HG02610 (cell line): ENCODE results near the gene PCDH8.

ENCODE experiments used
- ATAC-seq: cut with Tn5 transposase; IDR thresholded peaks from one replicate; pipeline ENCODE4 v1.9.1; 2021; ENCODE audit warnings: mild to moderate bottlenecking, moderate library complexity; ENCODE audit not compliant: unreplicated experiment

Gene PCDH8

DNA sequence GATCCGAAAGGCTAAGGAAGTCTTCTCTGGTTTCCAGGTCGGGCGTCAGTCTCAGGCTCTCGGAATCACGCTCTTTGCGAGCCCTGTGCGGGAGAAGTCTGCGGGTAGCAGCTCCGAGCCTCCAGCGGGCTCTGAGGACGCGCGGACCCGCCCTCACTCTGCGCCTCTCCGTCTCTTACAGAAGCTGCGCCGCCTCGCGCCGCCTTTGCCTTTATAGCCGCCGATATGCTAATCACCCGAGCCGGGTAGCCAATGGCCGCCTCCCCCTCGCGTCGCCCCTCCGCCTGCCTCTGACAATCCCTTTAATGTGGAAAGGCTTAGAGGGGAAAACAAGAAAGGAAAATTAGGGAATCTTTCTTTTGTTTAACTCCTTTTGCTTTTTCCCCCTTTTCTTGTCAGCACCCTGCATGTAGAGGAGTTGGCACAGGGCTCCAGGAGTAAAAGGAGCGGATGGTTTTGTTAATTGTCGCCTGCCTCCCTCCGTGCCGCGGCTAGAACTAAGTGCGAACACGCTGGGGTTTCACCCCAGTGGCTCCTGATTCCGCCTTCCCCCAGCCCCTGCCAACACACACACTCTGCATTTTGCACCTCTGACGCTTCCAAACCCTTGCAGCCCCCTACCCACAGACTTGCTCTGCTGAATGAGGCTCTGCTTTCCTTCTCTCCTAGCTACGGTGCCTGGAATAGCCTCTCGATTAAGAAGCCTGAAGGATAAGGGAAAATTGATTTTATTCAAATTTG lies at the start of gene PCDH8:
TSS of gene PCDH8 (minus strand) at position 186 of the 741 bp plus-strand sequence. CDS start 204 bp downstream, outside the sequence.
- ATAC-seq, result no peak

DNA sequence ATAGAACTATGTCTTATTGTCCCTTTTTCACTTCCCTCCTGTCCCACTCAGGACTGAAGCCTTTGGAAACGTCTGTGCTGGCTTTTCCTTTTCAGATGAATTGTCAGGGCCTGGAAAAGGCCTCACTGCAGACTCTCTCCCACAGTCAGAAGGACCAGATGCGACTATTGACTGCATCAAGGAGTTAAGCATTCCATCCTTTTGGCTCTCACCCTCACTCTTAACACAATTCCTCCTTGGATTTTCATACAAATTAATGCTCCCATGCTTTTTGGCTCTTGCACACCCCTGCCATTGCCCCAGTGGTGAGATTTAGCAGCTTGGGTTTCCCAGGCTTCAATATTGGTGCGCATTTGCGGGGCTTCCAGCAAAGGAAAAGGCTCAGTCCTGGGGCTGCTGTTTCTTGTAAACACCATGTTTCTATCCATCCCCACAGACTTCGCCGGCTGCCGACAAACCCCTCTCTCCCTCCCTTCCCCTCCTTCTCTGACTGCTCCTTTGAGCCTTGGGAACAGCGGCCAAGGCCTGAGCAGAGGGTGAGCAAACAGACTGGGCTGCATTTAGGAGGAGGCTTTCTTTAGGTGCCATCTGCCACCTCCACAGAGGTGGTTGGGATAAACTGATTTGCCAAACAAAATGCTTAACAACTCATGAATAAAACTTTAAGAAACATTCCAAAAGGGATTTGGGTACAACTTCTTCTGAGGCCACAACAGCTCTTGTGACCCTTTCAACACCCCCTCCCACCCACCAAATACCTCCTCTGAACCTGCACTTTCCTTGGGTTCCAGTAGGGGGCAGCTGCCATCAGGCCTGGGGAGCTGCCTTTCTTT lies 48.6 kb upstream of the PCDH8 start:
- ATAC-seq, result no peak

DNA sequence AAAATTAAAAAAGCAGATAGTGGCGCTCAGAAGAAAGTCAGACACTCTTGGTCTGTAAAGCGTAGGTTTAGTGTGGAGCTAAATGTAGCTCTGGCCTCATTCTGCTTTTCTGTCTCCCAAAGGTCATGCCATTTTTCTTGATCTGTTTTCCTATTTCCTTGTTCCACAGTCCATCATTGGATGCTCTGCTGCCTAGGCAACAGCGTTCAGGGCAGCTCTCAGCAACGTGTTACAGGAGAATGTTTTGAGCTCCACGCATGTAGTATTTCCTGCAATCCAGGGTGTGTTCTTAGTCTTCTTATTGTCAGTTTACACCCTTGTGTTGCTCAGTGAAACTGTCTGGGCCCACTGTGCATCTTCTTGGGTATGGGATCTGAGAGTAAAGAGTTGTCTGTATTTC lies 46.0 kb upstream of the PCDH8 start:
- ATAC-seq, result no peak

- ATAC-seq, result no peak
Observed at GRCh38 chr13:52892925-52893324, 44.5 kb upstream of the PCDH8 start.

GRCh38 chr13:52891706-52892105 lies 43.3 kb upstream of the PCDH8 start:
- ATAC-seq, result no peak

GRCh38 chr13:52887165-52887564 lies 38.7 kb upstream of the PCDH8 start:
- no peak for ATAC-seq

DNA sequence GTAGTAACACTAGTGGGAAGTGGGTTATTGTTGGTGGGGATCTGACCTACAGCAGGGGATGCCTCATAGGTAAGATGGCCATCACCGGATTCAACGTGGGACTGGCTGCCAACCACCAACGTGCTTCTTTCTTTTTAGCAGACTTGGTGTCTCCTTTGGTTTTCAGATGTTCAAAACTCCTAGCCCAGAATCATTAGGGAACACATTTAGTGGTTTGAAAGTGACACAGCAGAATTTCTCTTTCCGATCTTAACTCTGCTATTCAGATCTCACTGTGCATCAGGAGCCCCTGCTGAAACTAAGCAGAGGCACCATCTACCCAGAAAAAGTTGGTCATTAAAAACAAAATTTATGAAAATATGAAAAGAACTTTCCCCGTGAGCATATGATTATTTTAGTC lies 36.7 kb upstream of the PCDH8 start:
- no peak for ATAC-seq

- ATAC-seq, result no peak
Observed at GRCh38 chr13:52884429-52885010, 36.1 kb upstream of the PCDH8 start.

GRCh38 chr13:52882785-52883184 lies 34.3 kb upstream of the PCDH8 start:
- no peak for ATAC-seq

DNA sequence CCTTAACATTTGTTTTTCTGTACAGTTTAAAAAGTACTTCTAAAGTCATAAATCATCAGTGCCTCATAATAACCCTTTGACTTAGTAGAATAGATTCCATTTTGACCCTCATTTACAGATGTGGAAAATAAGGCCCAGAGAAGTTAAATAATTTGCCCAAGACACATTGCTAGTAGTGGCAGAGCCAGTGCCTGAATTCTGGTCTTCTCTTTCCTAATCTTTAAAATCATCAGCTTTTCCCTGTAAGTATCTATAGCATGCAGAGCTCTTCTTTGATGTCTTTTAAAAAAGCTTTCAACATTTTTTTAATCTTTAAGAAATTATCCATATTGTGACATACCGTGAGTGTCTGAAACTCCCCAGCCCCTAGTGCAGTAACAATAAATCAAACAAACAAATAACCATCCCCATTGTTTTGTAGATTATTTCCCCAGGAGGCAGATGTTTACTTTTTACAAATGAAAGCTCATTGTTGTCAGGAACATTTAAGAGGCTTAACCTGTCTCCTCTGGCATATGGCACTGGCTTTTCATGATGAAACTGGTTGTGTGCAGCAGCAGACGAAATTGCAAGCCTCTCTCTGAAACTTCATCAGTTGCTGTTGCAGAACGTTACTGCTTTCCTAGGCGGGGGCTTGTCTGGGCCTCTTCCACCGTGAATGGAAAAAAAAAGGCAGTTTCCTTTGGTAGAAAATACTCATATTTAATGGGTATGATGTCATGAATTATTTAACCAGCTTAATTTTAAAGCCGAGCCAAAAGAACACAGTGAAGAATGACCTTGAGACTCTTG lies 31.7 kb upstream of the PCDH8 start:
- ATAC-seq, result no peak

DNA sequence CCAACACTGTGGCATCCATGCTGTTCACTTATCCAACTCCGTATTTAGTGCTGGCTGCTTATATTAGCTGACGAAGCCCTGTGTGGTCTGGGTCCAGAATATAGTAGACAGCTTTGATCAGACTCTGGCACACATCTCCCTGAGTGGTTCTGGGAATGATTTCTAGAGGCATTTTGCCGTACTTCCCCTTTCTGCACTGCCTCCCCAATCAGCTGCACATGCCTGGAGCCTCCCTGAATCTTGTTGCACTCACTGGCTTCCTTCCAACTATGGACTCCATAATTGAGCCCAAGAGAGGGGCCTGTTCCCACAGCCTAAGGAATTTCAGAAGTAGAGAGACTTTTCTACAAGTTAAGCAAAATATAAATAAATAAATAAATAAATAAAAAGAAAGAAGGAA lies 30.4 kb upstream of the PCDH8 start:
- no peak for ATAC-seq

GRCh38 chr13:52870143-52870542 lies 21.7 kb upstream of the PCDH8 start:
- ATAC-seq, result no peak

DNA sequence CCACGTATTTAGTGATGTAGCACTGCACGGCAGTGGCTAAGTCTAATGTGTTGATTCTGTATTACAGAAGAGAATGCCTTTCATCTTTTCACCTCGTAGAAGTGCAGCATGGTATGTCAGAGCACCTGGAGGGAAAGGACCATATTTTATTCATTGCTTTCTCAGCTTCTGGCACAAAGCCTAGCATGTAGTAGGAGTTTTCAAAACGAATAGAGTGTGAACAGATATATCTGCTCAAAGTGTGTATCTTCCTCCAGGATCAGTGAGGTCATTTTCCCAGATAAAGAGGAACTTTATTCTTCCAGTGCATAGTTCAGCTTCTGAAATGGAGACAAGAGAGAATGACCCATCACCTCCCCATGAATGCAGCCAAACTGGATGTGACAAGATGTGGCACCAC lies 21.2 kb upstream of the PCDH8 start:
- no peak for ATAC-seq

DNA sequence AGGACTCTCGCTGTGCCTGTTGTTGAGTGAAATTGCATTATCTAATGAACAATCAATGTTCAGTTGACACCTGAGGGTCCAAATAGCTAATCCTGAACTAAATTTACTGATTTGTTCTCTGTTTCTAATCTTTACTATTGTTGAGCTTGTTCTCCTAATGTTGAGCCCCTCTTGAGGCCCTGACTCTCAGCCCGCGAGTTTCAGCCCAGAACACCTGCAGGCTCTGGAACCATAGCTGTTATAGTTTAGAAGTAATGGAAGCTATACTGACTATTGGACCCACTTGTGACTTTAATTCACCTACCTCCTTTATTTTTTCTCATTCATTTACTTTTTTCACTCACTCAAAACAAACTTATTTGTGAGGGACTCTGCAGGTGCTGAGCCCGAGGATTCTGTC lies 20.6 kb upstream of the PCDH8 start:
- no peak for ATAC-seq

DNA sequence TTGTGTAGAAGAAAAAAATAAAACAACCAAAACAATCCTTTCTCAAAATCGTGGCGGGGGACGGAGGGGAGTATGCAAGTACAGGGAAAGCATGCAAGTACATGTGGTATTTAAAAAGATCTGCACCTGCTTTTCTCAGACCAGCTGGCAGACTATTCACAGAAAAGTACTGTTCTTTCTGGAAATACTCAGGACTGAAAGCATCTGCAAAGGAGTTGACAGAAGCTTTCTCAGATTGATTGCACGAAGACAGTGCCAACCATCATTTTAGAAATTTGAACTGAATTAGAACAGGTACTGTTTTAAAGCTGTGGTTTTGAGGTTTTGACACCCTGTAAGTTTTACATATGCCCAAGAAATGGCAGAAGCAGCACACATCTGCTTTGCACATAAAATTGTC lies 19.8 kb upstream of the PCDH8 start:
- ATAC-seq, result no peak

GRCh38 chr13:52864941-52865340 lies 16.5 kb upstream of the PCDH8 start:
- no peak for ATAC-seq

DNA sequence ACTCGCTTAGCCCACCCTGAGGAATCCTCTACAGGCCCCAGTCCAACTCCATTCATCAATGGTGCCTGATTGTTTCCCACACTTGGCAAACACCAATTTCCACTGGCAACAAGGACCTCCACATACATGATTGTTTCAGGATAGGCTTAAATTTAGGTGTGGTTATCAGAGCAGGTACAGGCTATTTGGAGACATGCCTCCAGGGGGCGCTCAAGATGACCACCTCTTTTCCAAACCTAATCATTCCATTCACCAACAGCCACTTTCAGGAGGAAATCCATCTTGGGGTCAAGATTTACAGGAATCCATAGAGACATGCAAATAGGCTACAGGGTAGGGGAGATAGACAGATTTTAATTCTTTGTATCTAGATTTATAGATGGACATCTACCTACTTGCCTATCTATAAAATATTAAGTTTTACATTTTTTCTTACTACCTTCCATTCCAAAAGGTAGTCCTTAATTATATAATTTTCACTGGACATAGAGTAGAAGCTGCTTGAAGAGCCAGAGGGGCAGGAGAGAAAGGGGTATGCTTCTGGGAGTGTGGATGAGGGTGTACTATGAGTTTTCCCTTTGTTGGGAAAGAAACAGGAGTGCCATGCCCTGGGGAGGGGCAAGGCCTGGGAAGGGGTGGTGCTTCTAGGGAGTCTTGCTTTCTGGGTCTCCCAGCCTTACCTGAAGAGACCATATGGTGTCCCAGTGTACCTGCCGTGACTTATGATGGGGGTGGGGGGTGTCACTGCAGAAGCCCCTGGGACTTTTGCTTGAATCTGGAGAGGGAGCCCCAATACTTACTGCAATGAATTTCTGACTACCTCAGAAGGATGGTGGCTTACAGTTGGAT lies 14.1 kb upstream of the PCDH8 start:
- no peak for ATAC-seq

GRCh38 chr13:52852444-52852843 lies 4.0 kb upstream of the PCDH8 start:
- ATAC-seq, result no peak

- ATAC-seq, result peak; percentile 82
Observed at GRCh38 chr13:52851137-52851962, 2.9 kb upstream of the PCDH8 start.
